Gastrocnemius medialis (tissue), 4 donors: ENCODE results near the gene SPI1.

Experiments
- POLR2A ChIP-seq, 2 donors: fragments of 450-650 bp; IDR thresholded peaks; one replicate each; pipeline ENCODE4 v1.6.1; 2017; ENCODE audit warnings: antibody characterized with exemption in 2 of 2, mild to moderate bottlenecking in 2 of 2, moderate library complexity in 2 of 2
- TF ChIP-seq, protein P1 (sequence below), 5 experiments: fragments of 450-650 bp in 3 of 5; fragments of 200-600 bp in 2 of 5; sonication (generic) in 2 of 5; IDR thresholded peaks in 4 of 5; conservative IDR thresholded peaks in 1 of 5; 1 replicate in 4 of 5; 2 replicates in 1 of 5; pipeline ENCODE4 v1.5.1; 2016 to 2019; ENCODE audit warnings: antibody characterized with exemption in 5 of 5, mild to moderate bottlenecking in 3 of 5, moderate library complexity in 3 of 5

DNA sequence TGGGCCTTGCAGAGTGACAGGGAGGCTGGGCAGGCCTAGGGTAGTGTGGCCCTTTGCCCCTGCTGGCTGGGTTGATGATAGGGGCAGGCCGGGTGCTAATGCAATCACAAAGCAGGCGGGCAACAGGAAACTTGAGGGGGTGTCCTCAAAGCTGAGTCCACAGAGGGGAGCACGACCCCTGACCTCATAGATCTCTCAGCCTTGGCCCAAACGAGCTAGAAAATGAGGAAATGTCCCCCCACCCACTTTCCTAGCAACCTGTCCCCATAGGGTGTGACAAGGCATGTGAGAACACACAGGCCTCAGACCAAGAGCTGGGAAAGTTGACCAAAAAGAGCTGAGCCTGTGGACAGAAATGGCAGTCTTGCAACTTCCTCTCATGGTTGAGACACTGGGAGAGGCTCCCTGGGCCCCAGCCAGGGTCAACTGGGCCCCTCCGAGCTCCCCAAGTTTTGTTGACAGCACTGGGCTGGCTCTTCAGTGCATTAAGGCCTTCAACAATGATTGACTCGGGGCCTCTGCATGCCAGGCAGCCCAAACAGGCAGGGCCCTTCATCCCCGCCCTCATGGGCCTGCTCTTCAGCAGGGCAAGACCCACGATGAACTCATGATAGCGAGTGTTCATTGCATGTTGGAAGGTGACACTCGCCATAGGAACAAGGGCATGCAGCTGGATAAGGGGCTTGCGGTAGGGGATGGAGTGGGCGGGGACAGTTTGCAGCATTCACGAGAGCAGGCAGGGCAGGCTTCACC lies 9.8 kb upstream of the SPI1 start:
- TF ChIP-seq, protein P1, sequence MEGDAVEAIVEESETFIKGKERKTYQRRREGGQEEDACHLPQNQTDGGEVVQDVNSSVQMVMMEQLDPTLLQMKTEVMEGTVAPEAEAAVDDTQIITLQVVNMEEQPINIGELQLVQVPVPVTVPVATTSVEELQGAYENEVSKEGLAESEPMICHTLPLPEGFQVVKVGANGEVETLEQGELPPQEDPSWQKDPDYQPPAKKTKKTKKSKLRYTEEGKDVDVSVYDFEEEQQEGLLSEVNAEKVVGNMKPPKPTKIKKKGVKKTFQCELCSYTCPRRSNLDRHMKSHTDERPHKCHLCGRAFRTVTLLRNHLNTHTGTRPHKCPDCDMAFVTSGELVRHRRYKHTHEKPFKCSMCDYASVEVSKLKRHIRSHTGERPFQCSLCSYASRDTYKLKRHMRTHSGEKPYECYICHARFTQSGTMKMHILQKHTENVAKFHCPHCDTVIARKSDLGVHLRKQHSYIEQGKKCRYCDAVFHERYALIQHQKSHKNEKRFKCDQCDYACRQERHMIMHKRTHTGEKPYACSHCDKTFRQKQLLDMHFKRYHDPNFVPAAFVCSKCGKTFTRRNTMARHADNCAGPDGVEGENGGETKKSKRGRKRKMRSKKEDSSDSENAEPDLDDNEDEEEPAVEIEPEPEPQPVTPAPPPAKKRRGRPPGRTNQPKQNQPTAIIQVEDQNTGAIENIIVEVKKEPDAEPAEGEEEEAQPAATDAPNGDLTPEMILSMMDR (IDR thresholded peaks at IDR 0.05 in 4 of 5, conservative IDR thresholded peaks at IDR 0.05 in 1 of 5): no peak
- TF ChIP-seq POLR2A (IDR thresholded peaks at IDR 0.05): no peak
